ENCODE measurements around the gene GSTO1.

DNA sequence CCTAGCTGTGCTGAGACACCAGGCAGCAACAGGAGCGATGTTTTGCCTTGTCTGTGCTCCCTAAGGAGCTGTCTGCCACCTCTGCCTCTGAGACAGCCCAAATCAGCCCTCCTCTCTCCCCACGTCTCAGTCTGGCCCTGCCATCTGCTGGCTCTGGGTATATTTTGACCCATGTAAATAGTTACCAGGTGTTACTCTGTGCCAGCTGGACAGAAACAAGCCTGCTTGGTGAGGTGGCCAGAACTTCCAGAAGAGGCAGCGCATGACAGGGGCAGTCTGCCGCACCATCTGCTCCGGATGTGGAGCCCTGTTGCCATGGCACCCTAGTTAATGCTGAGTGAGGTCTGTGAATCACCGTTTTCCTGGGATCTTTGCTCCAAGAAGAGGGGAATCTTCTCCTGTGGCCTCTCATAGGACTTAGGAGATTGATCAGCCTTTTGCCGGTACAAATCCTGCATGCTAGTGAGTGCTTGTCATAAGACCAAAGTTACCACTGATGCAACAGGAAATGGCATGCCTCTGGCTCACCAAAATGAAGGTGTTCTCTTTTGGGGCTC, 46.1 kb downstream of the GSTO1 start:
- TF ChIP-seq, protein P1, sequence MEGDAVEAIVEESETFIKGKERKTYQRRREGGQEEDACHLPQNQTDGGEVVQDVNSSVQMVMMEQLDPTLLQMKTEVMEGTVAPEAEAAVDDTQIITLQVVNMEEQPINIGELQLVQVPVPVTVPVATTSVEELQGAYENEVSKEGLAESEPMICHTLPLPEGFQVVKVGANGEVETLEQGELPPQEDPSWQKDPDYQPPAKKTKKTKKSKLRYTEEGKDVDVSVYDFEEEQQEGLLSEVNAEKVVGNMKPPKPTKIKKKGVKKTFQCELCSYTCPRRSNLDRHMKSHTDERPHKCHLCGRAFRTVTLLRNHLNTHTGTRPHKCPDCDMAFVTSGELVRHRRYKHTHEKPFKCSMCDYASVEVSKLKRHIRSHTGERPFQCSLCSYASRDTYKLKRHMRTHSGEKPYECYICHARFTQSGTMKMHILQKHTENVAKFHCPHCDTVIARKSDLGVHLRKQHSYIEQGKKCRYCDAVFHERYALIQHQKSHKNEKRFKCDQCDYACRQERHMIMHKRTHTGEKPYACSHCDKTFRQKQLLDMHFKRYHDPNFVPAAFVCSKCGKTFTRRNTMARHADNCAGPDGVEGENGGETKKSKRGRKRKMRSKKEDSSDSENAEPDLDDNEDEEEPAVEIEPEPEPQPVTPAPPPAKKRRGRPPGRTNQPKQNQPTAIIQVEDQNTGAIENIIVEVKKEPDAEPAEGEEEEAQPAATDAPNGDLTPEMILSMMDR (IDR thresholded peaks at IDR 0.05) = no peak
- TF ChIP-seq POLR2A (IDR thresholded peaks at IDR 0.05) = no peak
